LoVo (cell line): ENCODE measurements around the gene SIN3B.
A peak's percentile ranks its signal among the peaks of the same experiment; 100 is the strongest.
"Not testable (repeated sequence)": the region's sequence is repeated elsewhere in the genome, so short reads cannot be mapped to it uniquely, and the experiment has no call there.

Experiments
- DNase-seq: peaks from one replicate; pipeline ENCODE4 v3.0.0-alpha.2; 2016; ENCODE audit warnings: low spot score

SIN3B gene, protein sequence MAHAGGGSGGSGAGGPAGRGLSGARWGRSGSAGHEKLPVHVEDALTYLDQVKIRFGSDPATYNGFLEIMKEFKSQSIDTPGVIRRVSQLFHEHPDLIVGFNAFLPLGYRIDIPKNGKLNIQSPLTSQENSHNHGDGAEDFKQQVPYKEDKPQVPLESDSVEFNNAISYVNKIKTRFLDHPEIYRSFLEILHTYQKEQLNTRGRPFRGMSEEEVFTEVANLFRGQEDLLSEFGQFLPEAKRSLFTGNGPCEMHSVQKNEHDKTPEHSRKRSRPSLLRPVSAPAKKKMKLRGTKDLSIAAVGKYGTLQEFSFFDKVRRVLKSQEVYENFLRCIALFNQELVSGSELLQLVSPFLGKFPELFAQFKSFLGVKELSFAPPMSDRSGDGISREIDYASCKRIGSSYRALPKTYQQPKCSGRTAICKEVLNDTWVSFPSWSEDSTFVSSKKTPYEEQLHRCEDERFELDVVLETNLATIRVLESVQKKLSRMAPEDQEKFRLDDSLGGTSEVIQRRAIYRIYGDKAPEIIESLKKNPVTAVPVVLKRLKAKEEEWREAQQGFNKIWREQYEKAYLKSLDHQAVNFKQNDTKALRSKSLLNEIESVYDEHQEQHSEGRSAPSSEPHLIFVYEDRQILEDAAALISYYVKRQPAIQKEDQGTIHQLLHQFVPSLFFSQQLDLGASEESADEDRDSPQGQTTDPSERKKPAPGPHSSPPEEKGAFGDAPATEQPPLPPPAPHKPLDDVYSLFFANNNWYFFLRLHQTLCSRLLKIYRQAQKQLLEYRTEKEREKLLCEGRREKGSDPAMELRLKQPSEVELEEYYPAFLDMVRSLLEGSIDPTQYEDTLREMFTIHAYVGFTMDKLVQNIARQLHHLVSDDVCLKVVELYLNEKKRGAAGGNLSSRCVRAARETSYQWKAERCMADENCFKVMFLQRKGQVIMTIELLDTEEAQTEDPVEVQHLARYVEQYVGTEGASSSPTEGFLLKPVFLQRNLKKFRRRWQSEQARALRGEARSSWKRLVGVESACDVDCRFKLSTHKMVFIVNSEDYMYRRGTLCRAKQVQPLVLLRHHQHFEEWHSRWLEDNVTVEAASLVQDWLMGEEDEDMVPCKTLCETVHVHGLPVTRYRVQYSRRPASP

DNA sequence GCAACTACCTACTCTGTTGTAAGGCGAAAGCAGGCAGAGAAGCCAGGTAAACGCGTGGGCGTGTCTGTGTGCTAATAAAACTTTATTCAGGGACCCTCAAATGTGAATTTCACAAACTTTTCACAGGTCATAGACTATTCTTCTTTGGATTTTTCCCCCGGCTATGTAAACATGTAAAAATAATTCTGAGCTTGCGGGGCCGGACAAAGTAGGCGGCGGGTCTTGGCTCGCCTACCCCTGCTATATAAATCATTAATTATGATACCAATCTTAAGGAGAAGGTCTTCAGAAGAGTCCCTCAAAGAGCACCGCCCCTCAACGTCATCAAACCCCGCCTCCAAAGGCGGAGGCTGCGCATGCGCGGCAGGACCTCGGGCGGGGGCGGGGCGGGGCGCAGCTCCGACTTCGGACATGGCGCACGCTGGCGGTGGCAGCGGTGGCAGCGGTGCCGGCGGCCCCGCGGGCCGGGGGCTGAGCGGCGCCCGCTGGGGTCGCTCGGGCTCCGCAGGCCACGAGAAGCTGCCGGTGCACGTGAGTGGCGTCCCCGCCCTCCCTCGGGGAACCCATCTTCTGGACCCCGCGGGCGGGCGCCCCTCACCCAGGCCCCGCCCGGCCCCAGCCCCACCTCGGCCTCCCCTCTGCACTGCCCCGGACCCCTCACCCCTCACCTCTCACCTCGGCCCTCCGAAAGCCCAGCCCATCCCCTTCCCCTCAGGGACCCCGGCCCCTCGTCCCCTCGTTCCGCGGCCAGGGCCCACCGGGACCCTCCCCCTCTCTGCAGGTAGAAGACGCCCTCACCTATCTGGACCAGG lies at the start of gene SIN3B:
TSS of gene SIN3B (plus strand) at position 389 of the 812 bp plus-strand sequence. CDS start at position 412, 23 bp downstream.
- peak; percentile 91 for DNase-seq

DNA sequence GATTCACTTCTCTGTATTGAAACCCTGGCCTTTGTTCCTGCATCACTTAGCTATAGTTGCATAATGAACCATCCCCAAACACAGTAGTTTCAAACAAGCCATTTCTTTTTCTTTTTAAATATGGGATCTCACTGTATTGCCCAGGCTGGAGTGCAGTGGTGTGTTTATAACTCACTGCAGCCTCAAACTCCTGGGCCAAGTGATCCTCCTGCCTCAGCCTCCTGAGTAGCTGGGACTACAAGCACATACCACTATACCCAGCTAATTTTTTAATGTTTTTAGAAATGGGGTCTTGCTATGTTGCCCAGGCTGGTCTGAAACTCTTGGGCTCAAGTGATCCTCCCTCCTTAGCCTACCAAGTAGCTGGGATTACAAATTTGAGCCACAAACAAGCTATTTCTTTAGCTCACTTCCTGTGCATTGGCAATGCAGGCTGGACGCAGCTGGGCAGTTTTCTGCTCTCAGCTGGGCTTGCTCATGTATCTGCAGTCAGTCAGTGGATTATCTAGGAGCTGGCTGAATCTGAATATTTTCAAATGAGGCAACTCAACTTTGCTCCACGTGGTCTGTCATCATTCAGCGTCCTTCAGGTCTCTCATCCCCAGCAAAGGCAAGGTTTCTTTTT lies 49.5 kb upstream of the SIN3B start:
- DNase-seq: no peak

DNA sequence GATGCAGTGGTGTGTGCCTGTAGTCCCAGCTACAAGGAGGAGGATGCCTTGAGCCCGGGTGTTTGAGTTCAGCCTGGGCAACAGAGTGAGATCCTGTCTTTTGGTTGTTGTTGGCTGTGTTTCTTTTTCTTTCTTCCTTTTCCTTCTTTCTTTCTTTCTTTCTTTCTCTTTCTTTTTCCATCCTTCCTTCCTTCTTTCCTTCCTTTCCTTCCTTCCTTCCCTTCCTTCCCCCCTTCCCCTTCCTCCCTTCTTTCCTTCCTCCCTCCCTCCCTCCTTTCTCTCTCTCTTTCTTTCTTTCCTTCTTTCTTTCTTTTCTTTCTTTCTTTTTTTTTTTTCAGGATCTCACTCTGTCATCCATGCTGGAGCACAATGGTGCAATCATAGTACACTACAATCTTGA lies 46.5 kb upstream of the SIN3B start:
- DNase-seq: no peak

DNA sequence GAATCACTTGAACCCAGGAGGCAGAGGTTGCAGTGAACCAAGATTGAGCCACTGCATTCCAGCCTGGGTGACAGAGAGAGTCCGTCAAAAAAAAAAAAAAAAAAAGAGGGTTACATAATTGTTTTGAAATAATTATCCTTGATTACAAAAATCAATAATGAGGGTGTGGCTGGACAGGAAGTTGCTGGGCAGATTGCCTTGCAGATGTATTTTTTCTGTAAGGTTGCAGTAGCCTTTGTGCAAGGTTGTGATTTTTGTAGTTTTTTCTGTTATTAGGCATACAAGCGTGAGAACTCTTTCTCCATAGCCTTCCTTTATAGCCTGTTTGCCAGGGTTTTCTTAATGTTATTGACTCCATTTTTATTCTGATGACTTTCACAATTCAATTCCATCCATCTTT lies 40.7 kb upstream of the SIN3B start:
- no peak for DNase-seq

GRCh38 chr19:16789238-16789637 lies 40.0 kb upstream of the SIN3B start:
- no peak for DNase-seq

GRCh38 chr19:16790051-16790450 lies 39.1 kb upstream of the SIN3B start:
- DNase-seq: no peak

DNA sequence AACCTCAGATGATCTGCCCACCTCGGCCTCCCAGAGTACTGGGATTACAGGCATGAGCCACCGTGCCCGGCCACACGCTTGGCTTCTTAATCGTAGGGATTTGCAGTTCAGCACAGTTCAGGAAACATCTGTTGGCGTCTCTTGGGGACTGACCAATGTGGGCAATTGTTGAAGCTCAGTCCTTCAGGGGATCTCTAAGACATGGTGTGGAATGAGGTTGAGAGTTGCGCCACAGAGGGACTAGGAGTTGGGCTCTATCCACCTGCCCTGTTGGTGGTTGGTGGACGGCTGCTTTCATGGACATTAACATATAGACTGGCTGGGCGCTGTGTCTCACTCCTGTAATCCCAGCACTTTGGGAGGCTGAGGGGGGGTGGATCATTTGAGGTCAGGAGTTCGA lies 37.3 kb upstream of the SIN3B start:
- DNase-seq: no peak

- DNase-seq: no peak
These were observed 34.4 kb upstream of the SIN3B start for GRCh38 chr19:16794456-16795441.

DNA sequence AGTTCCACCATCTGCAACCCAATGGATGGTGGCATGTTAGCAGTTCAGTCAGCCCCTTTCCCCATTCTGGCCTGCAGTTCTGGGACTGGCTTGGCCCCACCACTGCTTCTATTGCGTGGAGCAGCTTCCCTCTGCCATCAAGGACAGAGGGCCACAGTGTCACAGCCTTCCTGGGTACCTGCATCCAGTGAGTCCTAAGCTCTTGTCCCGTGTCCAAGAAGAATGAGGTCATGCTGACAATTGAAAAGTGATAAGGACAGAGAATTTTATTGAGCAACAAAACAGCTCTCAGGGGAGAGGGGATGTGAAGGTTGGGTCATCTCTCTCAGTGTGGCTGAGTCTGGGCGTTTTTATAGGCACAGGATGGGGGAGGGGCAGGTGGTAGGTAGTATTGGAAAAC lies 33.5 kb upstream of the SIN3B start:
- no peak for DNase-seq

- DNase-seq: no peak
These were observed 31.3 kb upstream of the SIN3B start for GRCh38 chr19:16797876-16798275.

DNA sequence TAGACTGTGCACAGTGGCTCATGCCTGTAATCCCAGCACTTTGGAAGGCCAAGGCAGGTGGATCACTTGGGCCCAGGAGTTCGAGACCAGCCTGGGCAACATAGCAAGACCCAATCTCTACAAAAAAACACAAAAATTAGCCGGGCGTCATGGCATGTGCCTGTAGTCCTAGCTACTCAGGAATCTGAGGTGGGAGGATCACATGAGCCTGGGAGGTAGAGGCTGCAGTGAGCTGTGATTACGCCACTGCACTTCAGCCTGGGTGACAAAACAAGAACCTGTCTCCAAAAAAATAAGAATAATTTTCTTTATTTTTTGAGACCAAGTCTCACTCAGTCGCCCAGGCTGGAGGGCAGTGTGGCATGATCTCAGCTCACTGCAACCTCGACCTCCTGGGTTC lies 30.9 kb upstream of the SIN3B start:
- not testable (repeated sequence) for DNase-seq

DNA sequence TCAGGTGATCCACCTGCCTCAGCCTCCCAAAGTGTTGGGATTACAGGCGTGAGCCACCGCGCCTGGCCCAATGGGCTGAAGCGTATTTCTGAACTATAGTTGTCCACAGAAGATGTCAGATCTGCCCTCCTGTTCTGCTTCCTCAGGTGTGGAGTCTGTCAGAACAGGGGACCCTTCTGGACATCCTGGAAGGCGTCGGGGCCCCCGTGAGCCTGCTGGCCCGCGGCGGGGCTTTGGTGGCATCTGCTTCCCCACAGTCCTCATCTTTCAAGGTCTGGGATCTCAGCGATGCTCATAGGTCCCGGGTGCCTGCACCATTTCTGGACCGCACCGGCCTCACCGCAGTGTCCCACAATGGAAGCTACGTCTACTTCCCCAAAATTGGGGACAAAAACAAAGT lies 29.5 kb upstream of the SIN3B start:
- DNase-seq: no peak

DNA sequence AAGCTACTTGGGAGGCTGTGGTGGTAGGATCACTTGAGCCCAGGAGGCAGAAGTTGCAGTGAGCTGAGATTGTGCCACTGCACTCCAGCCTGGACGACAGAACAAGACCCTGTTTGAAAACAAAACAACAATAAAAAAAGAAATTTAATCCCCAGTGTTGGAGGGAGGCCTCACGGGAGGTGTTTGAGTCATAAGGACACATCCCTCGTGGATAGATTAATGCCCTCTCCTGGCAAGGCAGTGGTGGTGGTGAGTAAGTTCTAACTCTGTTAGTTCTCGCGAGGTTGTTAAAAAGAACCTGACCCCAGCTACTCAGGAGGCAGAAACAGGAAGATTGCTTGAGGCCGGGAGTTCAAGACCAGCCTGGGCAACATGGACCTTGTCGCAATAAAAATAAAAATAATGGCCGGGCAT lies 27.6 kb upstream of the SIN3B start:
- no peak for DNase-seq

DNA sequence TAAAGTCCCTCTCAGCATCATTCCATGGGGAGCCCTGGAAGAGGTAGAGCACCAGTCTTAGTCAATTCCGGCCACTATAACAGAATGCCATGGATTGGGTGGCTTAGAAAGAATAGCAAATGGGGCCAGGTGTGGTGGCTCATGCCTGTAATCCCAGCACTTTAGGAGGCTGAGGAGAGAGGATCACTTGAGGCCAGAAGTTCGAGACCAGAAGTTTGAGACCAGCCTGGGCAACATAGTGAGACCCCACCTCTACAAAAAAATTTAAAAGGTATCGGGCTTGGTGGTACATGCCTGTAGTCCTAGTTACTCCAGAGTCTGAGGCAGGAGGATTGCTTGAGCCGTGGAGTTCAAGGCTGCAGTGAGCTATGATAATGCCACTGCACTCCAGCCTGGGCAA lies 25.0 kb upstream of the SIN3B start:
- DNase-seq: no peak

- DNase-seq: no peak
These were observed 21.5 kb upstream of the SIN3B start for GRCh38 chr19:16807549-16808284.

DNA sequence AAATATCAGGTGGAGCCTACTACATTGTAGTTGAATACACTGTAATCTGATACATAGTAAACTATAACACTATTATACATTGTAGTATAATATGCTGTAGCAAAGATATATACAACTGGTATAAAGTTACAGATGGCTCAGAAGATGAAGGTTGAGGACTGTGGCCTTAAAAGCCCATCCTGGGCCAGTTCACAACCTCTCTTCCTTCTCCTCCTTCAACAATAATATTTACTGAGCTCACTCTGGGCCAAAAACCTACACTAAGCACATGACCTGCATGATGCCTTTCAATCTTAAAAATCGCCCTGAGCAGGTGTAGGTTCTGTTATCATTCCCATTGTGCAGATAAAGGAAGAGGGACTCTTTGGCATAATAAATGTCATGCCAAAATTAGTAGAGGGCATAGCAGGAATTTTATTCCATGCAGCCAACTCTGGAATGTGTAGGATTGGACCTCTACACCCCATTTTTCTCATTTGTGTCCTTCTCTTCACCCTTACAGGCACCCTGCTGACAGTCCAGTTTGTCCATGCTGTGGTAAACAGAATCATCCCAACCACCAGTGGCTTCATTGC lies 14.6 kb upstream of the SIN3B start:
- DNase-seq: no peak

GRCh38 chr19:16820056-16820455 lies 9.1 kb upstream of the SIN3B start:
- no peak for DNase-seq

GRCh38 chr19:16821081-16821480 lies 8.1 kb upstream of the SIN3B start:
- no peak for DNase-seq

GRCh38 chr19:16822648-16823047 lies 6.5 kb upstream of the SIN3B start:
- DNase-seq: no peak
